CD4-positive, alpha-beta memory T cell (primary cell): ENCODE measurements around the gene RNF130. TPM values are rescaled to one million over a fixed set of nuclear protein-coding genes. Genes with fewer than 3 reads are reported as not detected.

Experiments
- CTCF ChIA-PET: fragments of 350-600 bp; sonication (Branson Sonifier 250); formaldehyde crosslinking; loops from one replicate; lab custom pipeline; 2021; ENCODE audit warnings: inconsistent platforms; ENCODE audit not compliant: partially characterized antibody; lab: Charles Lee
- POLR2A ChIA-PET: fragments of 350-600 bp; sonication (Branson Sonifier 250); formaldehyde crosslinking; loops from one replicate; lab custom pipeline; 2021; ENCODE audit not compliant: partially characterized antibody; lab: Charles Lee
- DNase-seq, 5 donors: peaks; one replicate each; pipeline versions ENCODE4 v3.0.0 to v3.0.0-alpha.2; 2020 to 2022; ENCODE audit warnings: mixed read lengths in 1 of 5
- H3K27ac ChIP-seq: one replicate; pipeline ENCODE4 v1.7.0; 2013; ENCODE audit warnings: low read depth, low read length
- H3K27me3 ChIP-seq: 2 replicates; pipeline ENCODE4 v1.7.0; 2013; ENCODE audit warnings: mild to moderate bottlenecking, low read length, moderate library complexity; ENCODE audit not compliant: insufficient read depth
- H3K36me3 ChIP-seq: 2 replicates; pipeline ENCODE4 v1.7.0; 2013; ENCODE audit warnings: mild to moderate bottlenecking, low read length, moderate library complexity; ENCODE audit not compliant: insufficient read depth
- H3K4me1 ChIP-seq: 2 replicates; pipeline ENCODE4 v1.7.0; 2013; ENCODE audit warnings: mild to moderate bottlenecking, low read length, moderate library complexity; ENCODE audit not compliant: insufficient read depth
- H3K4me3 ChIP-seq, 2 donors: one replicate each; pipeline ENCODE4 v1.7.0; 2013; ENCODE audit warnings: low read length in 2 of 2, mild to moderate bottlenecking in 1 of 2
- H3K9me3 ChIP-seq, 2 donors: one replicate each; pipeline ENCODE4 v1.7.0; 2013; ENCODE audit warnings: low read length in 2 of 2, control low read depth in 1 of 2; ENCODE audit not compliant: control insufficient read depth in 1 of 2
- H3K27ac Mint-ChIP-seq, 7 donors: one replicate each; pipeline ENCODE4 v1.8.0; 2020 to 2021; ENCODE audit warnings: mixed read lengths in 7 of 7, mild to moderate bottlenecking in 6 of 7, inconsistent platforms in 3 of 7, moderate library complexity in 3 of 7
- H3K27me3 Mint-ChIP-seq, 2 donors: one replicate each; pipeline ENCODE4 v1.8.0; 2020 to 2021; ENCODE audit warnings: mixed read lengths in 2 of 2
- H3K36me3 Mint-ChIP-seq, 2 donors: one replicate each; pipeline ENCODE4 v1.8.0; 2020 to 2021; ENCODE audit warnings: mixed read lengths in 2 of 2, inconsistent platforms in 1 of 2, mild to moderate bottlenecking in 1 of 2
- H3K4me1 Mint-ChIP-seq, 4 donors: one replicate each; pipeline ENCODE4 v1.8.0; 2020 to 2021; ENCODE audit warnings: mixed read lengths in 4 of 4, mild to moderate bottlenecking in 1 of 4
- H3K4me3 Mint-ChIP-seq, 8 donors: one replicate each; pipeline ENCODE4 v1.8.0; 2020 to 2021; ENCODE audit warnings: mixed read lengths in 8 of 8, mild to moderate bottlenecking in 7 of 8, moderate library complexity in 6 of 8, inconsistent platforms in 3 of 8
- H3K9me3 Mint-ChIP-seq, 8 donors: one replicate each; pipeline ENCODE4 v1.8.0; 2020 to 2021; ENCODE audit warnings: mixed read lengths in 8 of 8, mild to moderate bottlenecking in 5 of 8, inconsistent platforms in 3 of 8, moderate library complexity in 1 of 8
- intact Hi-C: fragments of 100-400 bp; cut with micrococcal nuclease; formaldehyde crosslinking; loops from one replicate; pipeline ENCODE4 v1.15.1; 2023
- polyA plus RNA-seq, 2 donors: library from polyadenylated mRNA; unstranded; fragments of 300-500 nt; fragmentation: Illumina TruSeq; gene quantifications; one replicate each; pipeline ENCODE4 v1.2.3, GENCODE V29; 2021
- total RNA-seq, 2 experiments: library from RNA; stranded (reverse); gene quantifications; one replicate each; pipeline ENCODE4 v1.2.3, GENCODE V29; 2021

Gene RNF130
- total and polyA plus RNA-seq, 4 experiments from 2014 or later, result 16.8 to 21.2 (median 18.0) TPM

DNA sequence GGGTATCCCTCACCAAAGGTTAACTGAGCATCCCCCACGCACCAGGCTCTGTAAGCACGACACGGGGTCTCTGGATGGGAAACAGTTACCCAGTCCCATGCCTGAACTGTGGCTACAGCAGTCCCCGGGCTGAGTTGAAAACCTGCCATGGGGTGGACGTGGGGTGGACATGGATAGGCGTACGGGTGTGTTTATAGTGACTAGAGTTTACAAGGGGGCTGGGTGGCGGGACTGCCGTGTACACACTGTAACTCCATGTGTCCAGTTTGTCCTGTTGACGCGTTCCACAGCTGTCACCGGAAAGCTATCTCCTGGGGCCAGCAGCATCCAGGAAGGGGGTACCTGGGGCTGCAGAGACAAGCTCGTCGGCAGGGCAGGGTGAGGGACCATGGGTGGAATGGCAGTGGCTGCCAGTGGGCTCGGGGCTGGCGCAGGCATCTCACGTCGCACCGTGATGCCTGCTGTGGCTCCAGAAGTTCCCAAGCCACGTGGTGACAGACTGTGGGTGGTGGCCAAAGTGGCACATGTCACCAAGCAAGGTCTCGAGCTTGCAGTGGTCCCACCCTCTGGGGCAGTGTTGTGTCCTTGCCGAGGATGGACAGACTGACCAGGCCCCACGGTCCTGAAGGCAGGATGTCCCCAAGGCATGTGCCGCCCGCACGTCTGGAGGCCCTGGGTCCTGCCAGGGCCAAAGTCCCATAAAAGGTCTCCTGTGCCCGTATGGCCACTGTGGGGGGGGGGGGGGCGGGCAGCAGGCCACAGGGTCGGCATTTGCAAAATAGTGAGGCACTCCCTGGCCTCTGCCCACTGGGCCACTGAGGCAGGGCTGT lies 29.3 kb upstream of the RNF130 start:
- no peak for DNase-seq
- Mint-ChIP-seq H3K27ac (no peak overlapping the region), H3K27me3 (peaks cover 0 to 6% of the 10 kb centered on the region in 2 donors), H3K9me3 (no peaks in the 10 kb centered on the region), H3K4me1 (no peaks in the 10 kb centered on the region), H3K36me3 (no peaks in the 10 kb centered on the region), H3K4me3 (no peak overlapping the region)
- H3K27me3 ChIP-seq, result no peaks in the 10 kb centered on the region
- CTCF ChIA-PET, result no interaction called here
- intact Hi-C loops, result no loop called here
- no peaks in the 10 kb centered on the region for H3K9me3 ChIP-seq
- H3K4me1 ChIP-seq, result no peaks in the 10 kb centered on the region
- no peaks in the 10 kb centered on the region for H3K36me3 ChIP-seq
- POLR2A ChIA-PET, result no interaction called here
- no peak overlapping the region for H3K4me3 ChIP-seq
- H3K27ac ChIP-seq, result no peak overlapping the region

DNA sequence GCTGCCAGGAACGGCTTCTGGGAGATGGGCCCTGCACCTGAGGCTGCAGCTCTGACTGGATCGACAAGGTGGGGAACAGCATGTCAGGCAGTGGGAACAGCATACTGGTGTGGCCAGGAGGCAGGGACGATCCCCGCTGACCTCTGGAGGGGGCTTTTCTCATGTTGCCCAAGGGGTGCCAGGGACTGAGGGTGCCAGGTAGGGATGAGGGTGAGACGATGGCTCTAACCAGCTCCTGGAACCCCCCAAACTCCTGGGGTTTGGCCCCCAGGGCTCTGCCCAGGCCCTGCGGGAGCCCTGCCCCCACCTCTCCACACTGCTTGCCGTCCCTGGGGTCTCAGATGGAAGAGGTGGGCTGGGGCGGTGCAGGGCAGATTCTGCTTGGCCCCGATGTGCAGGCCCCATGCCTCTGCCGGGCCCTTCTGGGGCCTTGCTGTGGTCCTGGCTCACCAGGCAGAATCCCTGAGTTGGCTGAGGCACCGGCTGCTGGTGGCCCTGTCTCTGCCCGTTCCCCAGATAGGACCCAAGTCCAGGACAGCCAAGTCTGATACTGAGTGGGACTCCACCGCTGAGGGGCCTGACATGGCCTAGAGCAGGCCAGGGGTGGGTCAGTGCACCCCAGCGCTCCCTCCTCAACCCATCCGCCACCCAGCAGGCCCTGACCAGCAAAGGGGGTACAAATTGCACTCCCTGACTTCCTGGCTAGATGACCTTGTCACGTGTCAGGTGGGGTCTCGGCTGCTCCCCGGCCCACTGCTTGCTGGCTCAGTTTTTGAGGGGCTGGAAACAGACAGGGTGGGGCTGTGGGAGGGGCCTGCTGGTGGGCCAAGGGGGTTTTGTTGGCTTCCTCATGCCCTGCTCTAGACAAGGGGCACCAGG lies 28.4 kb upstream of the RNF130 start:
- no peaks in the 10 kb centered on the region for H3K36me3 Mint-ChIP-seq
- H3K9me3 Mint-ChIP-seq, result no peaks in the 10 kb centered on the region
- H3K4me1 ChIP-seq, result no peaks in the 10 kb centered on the region
- DNase-seq, result no peak
- ChIA-PET CTCF (interaction anchor here (1.3 kb wide), 1 partner anchor 9 kb away, joined by 6 read pairs; no protein-coding TSS in a partner anchor), POLR2A (no interaction called here)
- no peak overlapping the region for H3K27ac Mint-ChIP-seq
- intact Hi-C loops, result no loop called here
- no peaks in the 10 kb centered on the region for H3K36me3 ChIP-seq
- no peaks in the 10 kb centered on the region for H3K4me1 Mint-ChIP-seq
- no peaks in the 10 kb centered on the region for H3K9me3 ChIP-seq
- no peaks in the 10 kb centered on the region for H3K27me3 ChIP-seq
- H3K4me3 Mint-ChIP-seq, result no peak overlapping the region
- H3K27me3 Mint-ChIP-seq, result peaks cover 0 to 6% of the 10 kb centered on the region in 2 donors
- no peak overlapping the region for H3K27ac ChIP-seq
- H3K4me3 ChIP-seq, result no peak overlapping the region

DNA sequence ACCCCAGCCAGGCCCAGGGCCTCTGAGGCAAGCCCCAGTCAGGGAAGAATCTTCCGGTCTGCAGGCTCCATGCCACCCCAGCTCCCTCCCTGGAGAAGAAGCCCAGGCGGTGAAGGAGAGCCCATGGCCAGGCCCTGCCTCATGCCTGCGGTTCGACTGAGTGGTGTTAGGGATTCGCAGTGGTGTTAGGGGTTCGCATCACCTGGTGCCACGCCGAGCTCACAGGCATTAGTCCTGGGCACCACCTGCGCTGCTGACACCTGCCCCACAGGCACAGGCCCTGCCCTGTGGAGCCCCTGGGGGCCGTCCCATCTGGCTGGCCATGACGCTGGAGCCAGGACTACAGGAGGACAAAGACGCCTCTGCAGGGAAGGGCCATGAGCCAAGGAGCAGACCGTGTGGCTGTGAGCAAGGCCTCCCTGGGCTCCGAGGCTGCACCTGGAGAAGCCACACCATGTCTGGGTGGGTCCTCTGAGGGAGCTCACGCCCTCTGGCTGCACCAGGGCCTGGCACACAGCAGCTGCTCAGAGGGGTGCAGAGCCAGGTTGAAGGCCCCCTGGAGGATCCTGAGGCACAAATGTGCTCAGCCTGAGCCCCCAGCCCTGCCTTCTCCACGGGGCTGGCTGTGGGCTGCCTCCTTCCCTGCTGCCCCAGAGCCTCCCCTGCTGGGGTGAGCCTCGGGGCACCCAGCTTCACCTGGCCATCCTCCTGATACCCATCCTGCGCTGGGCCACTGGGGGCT lies 27.6 kb upstream of the RNF130 start:
- Histone ChIP-seq H3K36me3 (no peaks in the 10 kb centered on the region), H3K9me3 (no peaks in the 10 kb centered on the region), H3K4me1 (no peaks in the 10 kb centered on the region), H3K27me3 (no peaks in the 10 kb centered on the region), H3K4me3 (no peak overlapping the region), H3K27ac (no peak overlapping the region)
- ChIA-PET POLR2A (no interaction called here), CTCF (interaction anchor here (1.3 kb wide), 1 partner anchor 8 kb away, joined by 6 read pairs; no protein-coding TSS in a partner anchor)
- DNase-seq, result no peak
- Mint-ChIP-seq H3K4me1 (no peaks in the 10 kb centered on the region), H3K9me3 (no peaks in the 10 kb centered on the region), H3K4me3 (no peak overlapping the region), H3K27me3 (peaks cover 0 to 6% of the 10 kb centered on the region in 2 donors), H3K27ac (no peak overlapping the region), H3K36me3 (no peaks in the 10 kb centered on the region)
- intact Hi-C loops, result no loop called here

GRCh38 chr5:180098526-180098925 lies 27.0 kb upstream of the RNF130 start:
- Mint-ChIP-seq H3K27me3 (peaks cover 0 to 10% of the 10 kb centered on the region in 2 donors), H3K4me3 (no peak overlapping the region), H3K4me1 (peaks cover 0 to 5% (median 0%) of the 10 kb centered on the region in 4 donors), H3K36me3 (no peaks in the 10 kb centered on the region), H3K27ac (no peak overlapping the region), H3K9me3 (no peaks in the 10 kb centered on the region)
- CTCF ChIA-PET, result no interaction called here
- Histone ChIP-seq H3K27me3 (no peaks in the 10 kb centered on the region), H3K9me3 (no peaks in the 10 kb centered on the region), H3K4me1 (no peaks in the 10 kb centered on the region), H3K4me3 (no peak overlapping the region), H3K36me3 (no peaks in the 10 kb centered on the region), H3K27ac (no peak overlapping the region)
- intact Hi-C loops, result no loop called here
- DNase-seq, result no peak
- POLR2A ChIA-PET, result no interaction called here

DNA sequence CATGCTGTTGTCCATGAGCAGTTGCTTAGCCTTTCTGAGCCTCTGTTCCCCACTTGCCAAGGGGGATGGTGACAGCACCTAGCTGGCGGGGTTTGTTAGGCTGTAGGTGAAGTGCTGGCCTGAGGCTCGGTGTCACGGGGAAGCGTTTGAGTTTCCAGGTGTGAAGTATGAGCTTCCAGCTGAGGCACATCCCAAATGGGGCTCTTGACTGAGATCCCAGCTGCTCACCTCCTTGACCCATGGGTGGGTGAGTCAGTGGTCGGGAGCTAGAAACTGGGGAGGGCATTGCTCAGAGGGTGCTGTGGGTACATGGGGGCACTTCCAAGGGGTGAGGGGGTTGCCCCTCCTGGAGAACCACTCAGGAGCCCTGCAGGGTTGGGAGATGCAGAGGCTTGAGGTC lies 26.4 kb upstream of the RNF130 start:
- Histone ChIP-seq H3K4me3 (no peak overlapping the region), H3K27ac (no peak overlapping the region), H3K36me3 (no peaks in the 10 kb centered on the region), H3K4me1 (no peaks in the 10 kb centered on the region), H3K9me3 (no peaks in the 10 kb centered on the region), H3K27me3 (no peaks in the 10 kb centered on the region)
- Mint-ChIP-seq H3K9me3 (no peaks in the 10 kb centered on the region), H3K4me1 (peaks cover 0 to 5% (median 0%) of the 10 kb centered on the region in 4 donors), H3K4me3 (no peak overlapping the region), H3K27me3 (peaks cover under 1 to 8% of the 10 kb centered on the region in 2 donors), H3K27ac (no peak overlapping the region), H3K36me3 (no peaks in the 10 kb centered on the region)
- DNase-seq, result no peak
- ChIA-PET CTCF (no interaction called here), POLR2A (no interaction called here)
- intact Hi-C loops, result no loop called here

DNA sequence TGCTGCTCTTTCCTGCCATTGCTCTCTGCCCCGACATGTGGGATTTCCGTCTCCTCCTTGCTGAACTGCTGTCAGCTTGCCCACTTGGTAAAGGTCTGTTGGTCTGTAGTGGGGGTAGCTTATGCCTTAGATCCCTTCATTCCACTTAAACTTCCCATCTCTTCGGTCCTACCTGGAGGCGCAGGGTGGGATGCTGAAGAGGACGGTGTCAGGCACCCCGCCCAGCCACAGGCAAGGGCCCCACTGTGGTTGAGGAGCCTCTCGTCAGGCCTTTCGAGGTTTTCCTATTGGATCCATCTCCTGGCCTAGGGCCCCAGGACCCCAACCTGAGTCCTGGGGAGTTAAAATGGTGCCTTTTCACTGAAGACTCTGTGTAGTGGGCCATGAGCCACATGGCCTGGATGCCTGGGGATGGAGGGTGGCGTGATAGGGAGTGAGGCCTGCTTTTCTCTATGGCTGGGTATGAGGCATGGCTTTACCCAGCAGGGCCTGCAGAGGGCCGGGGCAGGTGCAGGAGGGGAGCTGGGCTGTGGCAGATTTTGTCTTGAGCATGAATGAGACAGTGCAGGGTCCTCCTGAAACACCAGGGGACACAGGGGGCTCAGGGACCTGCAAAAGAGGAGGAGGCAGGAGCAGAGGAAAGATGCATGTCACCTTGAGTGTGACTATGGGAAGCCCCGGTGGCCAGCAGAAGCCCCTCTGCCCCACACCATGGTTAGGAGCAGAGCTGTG lies 25.8 kb upstream of the RNF130 start:
- intact Hi-C loops, result no loop called here
- Mint-ChIP-seq H3K4me3 (no peak overlapping the region), H3K27me3 (peaks cover 1 to 8% of the 10 kb centered on the region in 2 donors), H3K27ac (no peak overlapping the region), H3K36me3 (no peaks in the 10 kb centered on the region), H3K4me1 (peaks cover 0 to 5% (median 0%) of the 10 kb centered on the region in 4 donors), H3K9me3 (no peaks in the 10 kb centered on the region)
- ChIA-PET CTCF (no interaction called here), POLR2A (no interaction called here)
- no peaks in the 10 kb centered on the region for H3K36me3 ChIP-seq
- H3K4me3 ChIP-seq, result no peak overlapping the region
- H3K27ac ChIP-seq, result no peak overlapping the region
- H3K27me3 ChIP-seq, result no peaks in the 10 kb centered on the region
- H3K9me3 ChIP-seq, result no peaks in the 10 kb centered on the region
- no peaks in the 10 kb centered on the region for H3K4me1 ChIP-seq
- DNase-seq, result no peak
